ENCODE data around the gene ITPR1.

- TF ChIP-seq CTCF (IDR thresholded peaks at IDR 0.05) (no peak), POLR2A (IDR thresholded peaks at IDR 0.05) (no peak)
Measured at GRCh38 chr3:4573153-4573552, 80.0 kb downstream of the ITPR1 start.
